Purkinje cell (primary cell): ENCODE measurements around the gene CDRT15. TPM values are rescaled to one million over a fixed set of nuclear protein-coding genes. Genes with fewer than 3 reads are reported as not detected.

Source experiments
- polyA plus RNA-seq: library from polyadenylated mRNA; unstranded; fragments of >200 nt; fragmentation: Nextera tagmentation; gene quantifications from 2 replicates; pipeline ENCODE4 v1.2.1, GENCODE V29; 2014

The CDRT15 gene
- polyA plus RNA-seq = not detected in 2 replicates

GRCh38 chr17:14236762-14237161, at the start of gene CDRT15:
CDRT15 (minus strand) TSS chr17:14236862; CDS start chr17:14236833, 29 bp downstream.

Other genes starting within 250 kb of the CDRT15 start
- gene COX10, start 167.4 kb downstream of the CDRT15 start, polyA plus RNA-seq = 10.5 and 11.2 TPM in 2 replicates
- 0.05 and 0.49 TPM in 2 replicates for gene HS3ST3B1, start 64.2 kb upstream of the CDRT15 start, polyA plus RNA-seq